Keratinocyte (primary cell): ENCODE results near the gene CDCP2. TPM values are rescaled to one million over a fixed set of nuclear protein-coding genes. Genes with fewer than 3 reads are reported as not detected.

Source experiments
- DNase-seq: peaks from one replicate; pipeline ENCODE4 v3.0.0-alpha.2; 2011; ENCODE audit warnings: low read depth, missing footprints, low spot score
- FAIRE-seq: peaks from 2 replicates; lab custom pipeline; 2011; peaks lifted over from hg19 to GRCh38; lab: Jason Lieb, UNC
- H2AFZ ChIP-seq: 2 replicates; pipeline ENCODE4 v1.6.0; 2012; ENCODE audit warnings: low read length, control low read depth, inconsistent platforms; ENCODE audit not compliant: control insufficient read depth
- H3K27ac ChIP-seq: 2 replicates; pipeline ENCODE4 v1.5.1; 2011; ENCODE audit warnings: low read length; ENCODE audit not compliant: control insufficient read depth, insufficient read depth
- H3K27me3 ChIP-seq: 3 replicates; pipeline ENCODE4 v1.6.0; 2011; ENCODE audit warnings: low read length; ENCODE audit not compliant: control insufficient read depth, insufficient read depth; ENCODE audit errors: extremely low read depth
- H3K36me3 ChIP-seq, 2 experiments: 2 replicates in 1 of 2; 3 replicates in 1 of 2; pipeline ENCODE4 v1.5.1; 2011; ENCODE audit warnings: low read length in 2 of 2, mild to moderate bottlenecking in 1 of 2; ENCODE audit not compliant: control insufficient read depth in 2 of 2, insufficient read depth in 2 of 2; ENCODE audit errors: extremely low read depth in 1 of 2
- H3K4me1 ChIP-seq: 3 replicates; pipeline ENCODE4 v1.5.1; 2011; ENCODE audit warnings: low read length; ENCODE audit not compliant: control insufficient read depth, insufficient read depth; ENCODE audit errors: extremely low read depth
- H3K4me2 ChIP-seq: 3 replicates; pipeline ENCODE4 v1.6.0; 2011; ENCODE audit warnings: low read depth, low read length; ENCODE audit not compliant: control insufficient read depth, insufficient read depth; ENCODE audit errors: extremely low read depth
- H3K4me3 ChIP-seq, 3 experiments: fragments of 200-600 bp in 1 of 3; sonication (generic) in 1 of 3; 2 replicates in 2 of 3; 3 replicates in 1 of 3; pipeline ENCODE4 v1.5.1; 2011 to 2016; ENCODE audit warnings: low read length in 3 of 3, mild to moderate bottlenecking in 3 of 3, control low read depth in 2 of 3, inconsistent platforms in 1 of 3, low read depth in 1 of 3, mixed read lengths in 1 of 3, mixed run types in 1 of 3, moderate library complexity in 1 of 3; ENCODE audit not compliant: control insufficient read depth in 2 of 3, insufficient read depth in 2 of 3; ENCODE audit errors: extremely low read depth in 1 of 3
- H3K79me2 ChIP-seq: 2 replicates; pipeline ENCODE4 v1.6.0; 2012; ENCODE audit warnings: low read length; ENCODE audit not compliant: control insufficient read depth, insufficient read depth
- H3K9ac ChIP-seq: 3 replicates; pipeline ENCODE4 v1.6.0; 2011; ENCODE audit warnings: low read length; ENCODE audit not compliant: control insufficient read depth, insufficient read depth; ENCODE audit errors: extremely low read depth
- H3K9me1 ChIP-seq: 3 replicates; pipeline ENCODE4 v1.6.0; 2011; ENCODE audit warnings: low read length; ENCODE audit not compliant: control insufficient read depth, insufficient read depth; ENCODE audit errors: extremely low read depth
- H3K9me3 ChIP-seq: 2 replicates; pipeline ENCODE4 v1.5.1; 2012; ENCODE audit warnings: low read depth, low read length; ENCODE audit not compliant: control insufficient read depth
- H4K20me1 ChIP-seq: 3 replicates; pipeline ENCODE4 v1.6.0; 2011; ENCODE audit warnings: low read length; ENCODE audit not compliant: control insufficient read depth, insufficient read depth; ENCODE audit errors: extremely low read depth
- CTCF ChIP-seq, 3 experiments: IDR thresholded peaks in 1 of 3; conservative IDR thresholded peaks in 1 of 3; optimal IDR thresholded peaks in 1 of 3; 2 replicates in 2 of 3; 3 replicates in 1 of 3; pipeline versions ENCODE3 to v1.5.1; 2011; ENCODE audit warnings: low read length in 3 of 3, mild to moderate bottlenecking in 3 of 3, moderate library complexity in 2 of 3, control low read depth in 1 of 3, inconsistent platforms in 1 of 3; ENCODE audit not compliant: insufficient read depth in 2 of 3; ENCODE audit errors: extremely low read depth in 1 of 3
- EZH2 ChIP-seq: IDR thresholded peaks from one replicate; pipeline ENCODE4 v1.6.1; 2012; ENCODE audit warnings: inconsistent platforms, mild to moderate bottlenecking, low read length, moderate library complexity
- dilution Hi-C: fragments of 300-500 bp; cut with MboI; formaldehyde crosslinking; loops from one replicate; pipeline ENCODE4 v1.7.0; 2020; ENCODE audit warnings: low sequenced_read_pairs; ENCODE audit not compliant: extremely low pct_ligation_motif_present
- polyA plus RNA-seq, 5 experiments: library from polyadenylated mRNA; depleted of rRNA in 3 of 5; stranded (reverse) in 3 of 5; stranded (forward) in 1 of 5; unstranded in 1 of 5; fragments of >200 nt; gene quantifications; 1 replicate in 1 of 5; 2 replicates in 3 of 5; 3 replicates in 1 of 5; pipeline versions ENCODE4 v1.2.1 to v1.2.3, GENCODE V29; 2011 to 2012; ENCODE audit warnings: missing spikeins in 2 of 5, low read depth in 1 of 5, low replicate concordance in 1 of 5

CDCP2 gene
- polyA plus RNA-seq, 1 donor (not counting 4 experiments of a cell fraction or from before 2014, with no cell fraction given) = not detected

- H3K27me3 ChIP-seq = peaks cover 6% of the 10 kb centered on the region
- no peaks in the 10 kb centered on the region for H3K79me2 ChIP-seq
- peaks cover 3% of the 10 kb centered on the region for H3K9me1 ChIP-seq
- no peak overlapping the region for H3K4me3 ChIP-seq
- no peaks in the 10 kb centered on the region for H3K36me3 ChIP-seq
- H3K9ac ChIP-seq = no peak overlapping the region
- no peaks in the 10 kb centered on the region for H4K20me1 ChIP-seq
- no peak overlapping the region for H3K4me2 ChIP-seq
- FAIRE-seq (no peak), DNase-seq (no peak)
- H3K9me3 ChIP-seq = no peaks in the 10 kb centered on the region
- H2AFZ ChIP-seq = no peak overlapping the region
- TF ChIP-seq CTCF (optimal IDR thresholded peaks at IDR 0.05 in 1 of 3, IDR thresholded peaks at IDR 0.05 in 1 of 3, conservative IDR thresholded peaks at IDR 0.05 in 1 of 3; ENCODE audit: extremely low read depth in 1 of 3, insufficient read depth in 2 of 3, low read length in 3 of 3) = no peak
- no peak for TF ChIP-seq EZH2
- no peak overlapping the region for H3K27ac ChIP-seq
- dilution Hi-C loops = no loop called here
- H3K4me1 ChIP-seq = peaks cover 17% of the 10 kb centered on the region
Observed at GRCh38 chr1:54163051-54163450, 10.3 kb upstream of the CDCP2 start.

- no peaks in the 10 kb centered on the region for H3K79me2 ChIP-seq
- no peak overlapping the region for H3K4me2 ChIP-seq
- no peak overlapping the region for H3K27ac ChIP-seq
- H3K36me3 ChIP-seq = no peaks in the 10 kb centered on the region
- peaks cover 6% of the 10 kb centered on the region for H3K27me3 ChIP-seq
- H3K4me3 ChIP-seq = no peak overlapping the region
- TF ChIP-seq CTCF (optimal IDR thresholded peaks at IDR 0.05 in 1 of 3, IDR thresholded peaks at IDR 0.05 in 1 of 3, conservative IDR thresholded peaks at IDR 0.05 in 1 of 3; ENCODE audit: extremely low read depth in 1 of 3, insufficient read depth in 2 of 3, low read length in 3 of 3) = no peak
- TF ChIP-seq EZH2 = no peak
- no peak for FAIRE-seq
- H3K9me3 ChIP-seq = no peaks in the 10 kb centered on the region
- no peak overlapping the region for H2AFZ ChIP-seq
- DNase-seq = no peak
- H3K4me1 ChIP-seq = peaks cover 11% of the 10 kb centered on the region
- H3K9me1 ChIP-seq = no peaks in the 10 kb centered on the region
- dilution Hi-C loops = no loop called here
- no peaks in the 10 kb centered on the region for H4K20me1 ChIP-seq
- no peak overlapping the region for H3K9ac ChIP-seq
Observed at GRCh38 chr1:54161495-54162168, 8.8 kb upstream of the CDCP2 start.
